Astrocyte of the spinal cord (primary cell): ENCODE data around the gene ROBO4.
A peak's percentile ranks its signal among the peaks of the same experiment; 100 is the strongest.

Source experiments
- DNase-seq: peaks from one replicate; pipeline ENCODE4 v3.0.0; 2011; ENCODE audit warnings: low read depth, low spot score
- H3K4me3 ChIP-seq: 2 replicates; pipeline ENCODE4 v1.5.1; 2011; ENCODE audit warnings: low read depth, mild to moderate bottlenecking, low read length, moderate library complexity
- in situ Hi-C: cut with HindIII; loops from 2 replicates; pipeline ENCODE4 v1.10.0; 2017; ENCODE audit warnings: low sequenced_read_pairs
- TF ChIP-seq, protein P1 (sequence below): IDR thresholded peaks from 2 replicates; pipeline ENCODE4 v1.5.1; 2012; ENCODE audit warnings: low read depth, mild to moderate bottlenecking, low read length, inconsistent platforms

Gene ROBO4

GRCh38 chr11:124870430-124870829, 27.2 kb downstream of the ROBO4 start:
- TF ChIP-seq, protein P1, sequence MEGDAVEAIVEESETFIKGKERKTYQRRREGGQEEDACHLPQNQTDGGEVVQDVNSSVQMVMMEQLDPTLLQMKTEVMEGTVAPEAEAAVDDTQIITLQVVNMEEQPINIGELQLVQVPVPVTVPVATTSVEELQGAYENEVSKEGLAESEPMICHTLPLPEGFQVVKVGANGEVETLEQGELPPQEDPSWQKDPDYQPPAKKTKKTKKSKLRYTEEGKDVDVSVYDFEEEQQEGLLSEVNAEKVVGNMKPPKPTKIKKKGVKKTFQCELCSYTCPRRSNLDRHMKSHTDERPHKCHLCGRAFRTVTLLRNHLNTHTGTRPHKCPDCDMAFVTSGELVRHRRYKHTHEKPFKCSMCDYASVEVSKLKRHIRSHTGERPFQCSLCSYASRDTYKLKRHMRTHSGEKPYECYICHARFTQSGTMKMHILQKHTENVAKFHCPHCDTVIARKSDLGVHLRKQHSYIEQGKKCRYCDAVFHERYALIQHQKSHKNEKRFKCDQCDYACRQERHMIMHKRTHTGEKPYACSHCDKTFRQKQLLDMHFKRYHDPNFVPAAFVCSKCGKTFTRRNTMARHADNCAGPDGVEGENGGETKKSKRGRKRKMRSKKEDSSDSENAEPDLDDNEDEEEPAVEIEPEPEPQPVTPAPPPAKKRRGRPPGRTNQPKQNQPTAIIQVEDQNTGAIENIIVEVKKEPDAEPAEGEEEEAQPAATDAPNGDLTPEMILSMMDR, result no peak
- H3K4me3 ChIP-seq, result no peak overlapping the region
- DNase-seq, result no peak
- in situ Hi-C loops, result no loop called here

GRCh38 chr11:124869856-124870387, 27.7 kb downstream of the ROBO4 start:
- DNase-seq, result no peak
- H3K4me3 ChIP-seq, result no peak overlapping the region
- TF ChIP-seq, protein P1, result no peak
- in situ Hi-C loops, result no loop called here

GRCh38 chr11:124869331-124869730, 28.3 kb downstream of the ROBO4 start:
- DNase-seq, result no peak
- in situ Hi-C loops, result no loop called here
- H3K4me3 ChIP-seq, result no peak overlapping the region
- TF ChIP-seq, protein P1, result no peak

GRCh38 chr11:124868331-124869274, 29.1 kb downstream of the ROBO4 start:
- TF ChIP-seq, protein P1, result no peak
- H3K4me3 ChIP-seq, result no peak overlapping the region
- in situ Hi-C loops, result no loop called here
- DNase-seq, result no peak

GRCh38 chr11:124867700-124868099, 30.0 kb downstream of the ROBO4 start:
- in situ Hi-C loops, result no loop called here
- no peak overlapping the region for H3K4me3 ChIP-seq
- peak; percentile 33 for DNase-seq
- TF ChIP-seq, protein P1, result peak; percentile 61

DNA sequence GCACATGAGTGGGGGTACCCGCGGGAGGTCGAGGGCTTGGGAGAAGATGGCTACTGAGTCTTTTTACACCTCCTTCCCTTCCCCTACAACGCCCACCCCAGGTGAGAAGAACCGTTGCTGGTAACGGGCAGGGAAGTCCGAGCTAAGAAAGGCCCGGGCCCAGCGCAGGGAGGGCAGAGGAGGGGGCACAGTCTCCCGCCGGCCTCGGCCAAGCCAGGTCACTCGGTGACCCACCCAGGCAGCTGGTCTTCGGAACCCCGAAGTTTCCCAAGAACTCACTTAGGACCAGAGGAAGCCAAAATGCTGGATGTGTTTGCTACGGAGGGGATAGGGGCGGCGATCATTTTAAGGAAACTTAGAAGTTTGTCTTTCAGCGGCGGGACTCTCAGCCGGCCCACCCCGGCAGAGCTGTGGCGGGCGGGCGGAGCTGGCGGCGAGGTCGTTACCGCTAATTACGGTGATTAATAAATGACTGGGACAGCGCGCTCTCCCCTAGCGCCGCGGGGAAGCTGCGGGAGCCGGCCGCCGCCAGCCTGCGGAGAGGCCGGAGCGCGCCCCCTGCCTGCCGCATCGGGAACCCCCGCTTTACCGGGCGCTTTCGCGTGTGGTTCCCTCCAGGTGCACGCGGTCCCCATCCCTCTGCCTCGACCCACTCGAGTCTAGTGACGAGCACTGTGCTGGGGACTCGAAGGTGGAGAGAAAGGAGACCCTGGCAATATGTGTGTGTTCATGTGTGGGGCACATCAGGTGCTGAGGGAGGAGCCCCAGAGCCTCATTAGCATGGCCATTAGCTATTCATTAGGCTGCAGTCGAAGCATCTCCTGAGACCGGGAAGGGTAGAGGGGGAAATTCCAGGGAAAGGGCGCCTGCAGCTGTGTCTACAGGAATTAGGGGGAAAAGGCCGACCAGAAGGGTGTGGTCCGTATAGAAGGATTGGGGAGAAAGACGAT, 31.5 kb downstream of the ROBO4 start:
- TF ChIP-seq, protein P1, result peak; percentile 76
- in situ Hi-C loops, result no loop called here
- peak; percentile 16 for DNase-seq
- peak overlapping the region; percentile 22 for H3K4me3 ChIP-seq
